Astrocyte of the cerebellum (primary cell): ENCODE results near the gene ARHGEF28.

Source experiments
- DNase-seq: peaks from one replicate; pipeline ENCODE4 v3.0.0-alpha.2; 2011; ENCODE audit warnings: low read depth
- H3K4me3 ChIP-seq: 2 replicates; pipeline ENCODE4 v1.5.1; 2011; ENCODE audit warnings: mild to moderate bottlenecking, low read depth, low read length, moderate library complexity
- in situ Hi-C: cut with HindIII; loops from 2 replicates; pipeline ENCODE4 v1.10.0; 2017; ENCODE audit warnings: low sequenced_read_pairs
- TF ChIP-seq, protein P1 (sequence below): IDR thresholded peaks from 2 replicates; pipeline ENCODE4 v1.5.1; 2012; ENCODE audit warnings: low read length, low read depth, moderate library complexity, mild to moderate bottlenecking; ENCODE audit errors: missing control alignments

Gene ARHGEF28

GRCh38 chr5:73979321-73979720 lies 353.3 kb downstream of the ARHGEF28 start:
- no peak overlapping the region for H3K4me3 ChIP-seq
- TF ChIP-seq, protein P1, sequence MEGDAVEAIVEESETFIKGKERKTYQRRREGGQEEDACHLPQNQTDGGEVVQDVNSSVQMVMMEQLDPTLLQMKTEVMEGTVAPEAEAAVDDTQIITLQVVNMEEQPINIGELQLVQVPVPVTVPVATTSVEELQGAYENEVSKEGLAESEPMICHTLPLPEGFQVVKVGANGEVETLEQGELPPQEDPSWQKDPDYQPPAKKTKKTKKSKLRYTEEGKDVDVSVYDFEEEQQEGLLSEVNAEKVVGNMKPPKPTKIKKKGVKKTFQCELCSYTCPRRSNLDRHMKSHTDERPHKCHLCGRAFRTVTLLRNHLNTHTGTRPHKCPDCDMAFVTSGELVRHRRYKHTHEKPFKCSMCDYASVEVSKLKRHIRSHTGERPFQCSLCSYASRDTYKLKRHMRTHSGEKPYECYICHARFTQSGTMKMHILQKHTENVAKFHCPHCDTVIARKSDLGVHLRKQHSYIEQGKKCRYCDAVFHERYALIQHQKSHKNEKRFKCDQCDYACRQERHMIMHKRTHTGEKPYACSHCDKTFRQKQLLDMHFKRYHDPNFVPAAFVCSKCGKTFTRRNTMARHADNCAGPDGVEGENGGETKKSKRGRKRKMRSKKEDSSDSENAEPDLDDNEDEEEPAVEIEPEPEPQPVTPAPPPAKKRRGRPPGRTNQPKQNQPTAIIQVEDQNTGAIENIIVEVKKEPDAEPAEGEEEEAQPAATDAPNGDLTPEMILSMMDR = no peak
- no peak for DNase-seq
- in situ Hi-C loops = no loop called here

- no peak overlapping the region for H3K4me3 ChIP-seq
- no peak for DNase-seq
- TF ChIP-seq, protein P1 = no peak
- in situ Hi-C loops = no loop called here
These were observed 355.7 kb downstream of the ARHGEF28 start for GRCh38 chr5:73981704-73982103.

- DNase-seq = no peak
- in situ Hi-C loops = no loop called here
- H3K4me3 ChIP-seq = no peak overlapping the region
- TF ChIP-seq, protein P1 = no peak
These were observed 357.6 kb downstream of the ARHGEF28 start for GRCh38 chr5:73983644-73984043.

- TF ChIP-seq, protein P1 = peak; percentile 50
- H3K4me3 ChIP-seq = no peak overlapping the region
- in situ Hi-C loops = no loop called here
- DNase-seq = no peak
These were observed 359.1 kb downstream of the ARHGEF28 start for GRCh38 chr5:73985145-73985544.

- in situ Hi-C loops = no loop called here
These were observed 360.7 kb downstream of the ARHGEF28 start for GRCh38 chr5:73986729-73987128.

DNA sequence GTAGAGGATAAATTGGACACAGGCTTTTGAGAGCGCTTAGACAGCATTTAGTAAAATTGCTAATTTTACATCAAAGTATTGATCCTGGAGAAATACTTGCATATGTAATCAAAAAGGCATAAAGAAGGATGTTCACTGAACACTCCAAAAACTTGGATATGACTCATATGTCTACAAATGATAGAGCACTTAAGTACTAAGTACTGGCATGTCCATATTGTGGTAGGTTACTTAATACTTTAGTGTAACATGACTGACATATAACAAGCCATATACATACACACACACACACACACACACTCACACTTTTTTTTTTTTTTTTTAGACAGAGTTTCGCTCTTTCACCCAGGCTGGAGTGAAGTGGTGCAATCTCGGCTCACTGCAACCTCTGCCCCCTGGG lies 361.9 kb downstream of the ARHGEF28 start:
- TF ChIP-seq, protein P1 = no peak
- no peak overlapping the region for H3K4me3 ChIP-seq
- in situ Hi-C loops = no loop called here
- DNase-seq = no peak

More at GRCh38 chr5:73986729-73987128, 360.7 kb downstream of the ARHGEF28 start:
- TF ChIP-seq, protein P1 = no peak
- DNase-seq = no peak
- H3K4me3 ChIP-seq = no peak overlapping the region

DNA sequence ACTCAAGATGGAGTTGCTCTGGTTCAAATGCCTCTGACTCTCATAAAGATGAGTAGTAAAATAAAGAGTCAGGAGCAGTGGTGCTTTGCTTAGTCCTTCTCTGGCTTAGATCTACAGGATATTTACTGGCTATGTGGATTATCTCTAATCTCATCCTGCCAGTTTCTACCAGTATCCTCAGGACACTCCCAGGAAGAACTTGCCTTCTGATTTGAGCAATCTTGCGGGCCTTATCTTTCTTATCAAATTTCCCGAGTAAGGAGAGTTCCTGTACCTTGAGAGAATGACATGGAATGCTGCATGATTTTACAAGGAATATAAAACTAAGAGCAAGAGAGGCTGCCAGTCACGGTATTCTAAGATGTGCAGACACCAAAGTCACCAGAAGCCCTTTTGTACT lies 364.0 kb downstream of the ARHGEF28 start:
- no peak overlapping the region for H3K4me3 ChIP-seq
- DNase-seq = no peak
- TF ChIP-seq, protein P1 = no peak
- in situ Hi-C loops = no loop called here
